HG02970 (cell line): Measurements from ENCODE around the gene LNPEP.
"Not testable (repeated sequence)": the region's sequence is repeated elsewhere in the genome, so short reads cannot be mapped to it uniquely, and the experiment has no call there.

Source experiments
- ATAC-seq: cut with Tn5 transposase; IDR thresholded peaks from one replicate; pipeline ENCODE4 v1.9.1; 2021; ENCODE audit warnings: mild to moderate bottlenecking, moderate library complexity, moderate number of reproducible peaks; ENCODE audit not compliant: unreplicated experiment, low FRiP score

LNPEP gene

GRCh38 chr5:96928931-96929708 is 6.8 kb upstream of the LNPEP start:
- ATAC-seq, result no peak

DNA sequence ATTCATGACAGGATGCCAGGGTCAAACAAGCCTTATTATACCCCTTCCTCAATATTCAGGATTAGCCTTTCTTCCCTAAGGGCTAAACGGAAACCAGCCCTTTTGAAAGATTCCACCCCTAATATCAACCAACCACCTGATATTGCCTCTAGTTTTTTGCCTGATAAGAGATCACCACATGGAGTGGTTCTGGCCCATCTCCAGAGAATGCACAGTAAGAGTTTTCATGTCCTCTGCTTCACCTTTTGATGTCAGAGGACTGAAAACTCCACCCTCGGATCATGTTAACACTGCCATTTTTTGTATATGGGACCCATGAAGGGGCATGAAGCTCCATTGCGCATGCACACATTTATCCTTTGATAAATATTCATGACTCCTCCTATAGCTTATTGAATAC is 5.8 kb upstream of the LNPEP start:
- no peak for ATAC-seq

DNA sequence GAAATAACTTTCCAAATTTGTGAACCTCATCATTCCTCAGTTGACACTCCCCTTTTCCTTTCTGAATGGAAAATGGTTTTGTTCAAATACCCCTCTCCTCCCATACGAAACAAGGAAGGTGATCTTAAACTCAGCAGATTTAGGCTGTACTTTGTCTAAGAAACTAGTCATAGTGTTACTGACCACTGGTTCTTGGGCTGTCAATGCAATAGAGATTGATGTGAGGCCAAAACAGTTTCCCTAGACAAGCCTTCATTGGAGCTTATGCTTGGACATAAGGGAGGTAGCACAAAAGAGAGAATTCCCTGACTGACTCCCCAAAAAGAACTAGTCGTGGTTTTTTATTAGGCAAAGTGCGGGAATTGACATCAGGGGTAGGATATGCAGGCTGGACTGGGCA is 5.3 kb upstream of the LNPEP start:
- no peak for ATAC-seq

- ATAC-seq, result not testable (repeated sequence)
Measured at GRCh38 chr5:96931037-96931436, 4.8 kb upstream of the LNPEP start.

DNA sequence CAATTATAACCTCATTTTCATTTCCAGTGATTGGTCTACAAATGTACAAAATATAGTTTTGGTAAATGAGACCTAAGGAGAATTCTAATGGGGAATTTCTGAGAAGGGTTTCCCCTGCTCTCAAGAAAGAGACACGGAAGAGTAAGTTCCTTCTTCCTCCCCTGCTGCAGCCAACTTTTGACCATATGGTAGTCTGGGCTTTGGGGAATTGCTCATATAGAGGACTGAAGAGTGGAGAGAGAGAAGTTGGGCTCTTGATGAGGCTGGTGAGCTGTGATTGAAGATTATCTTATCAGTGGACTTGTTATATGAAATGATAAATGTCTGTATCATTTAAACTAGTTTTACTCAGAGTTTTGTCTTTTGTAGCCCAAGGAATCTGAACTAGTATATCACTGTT is 4.3 kb upstream of the LNPEP start:
- ATAC-seq, result no peak

DNA sequence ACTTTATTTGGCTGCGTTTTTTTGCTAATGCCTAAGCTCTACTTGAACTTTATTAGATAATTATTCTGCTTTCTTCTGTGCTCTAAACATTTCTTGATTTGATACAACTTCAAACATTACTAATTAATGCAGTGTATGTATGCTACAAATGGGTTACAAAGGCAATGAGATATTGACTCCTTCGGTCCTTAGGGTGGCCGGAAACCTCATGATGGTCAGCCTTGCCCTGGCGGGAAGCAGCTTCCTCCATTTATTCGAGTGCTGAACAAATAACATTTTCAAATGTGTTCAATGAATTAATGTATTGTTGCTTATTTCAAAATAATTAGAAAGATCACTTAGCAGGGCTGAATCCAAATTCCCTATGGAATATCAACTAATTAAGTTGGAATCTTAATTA is 3.9 kb upstream of the LNPEP start:
- ATAC-seq, result no peak

GRCh38 chr5:96933764-96934707 is 1.8 kb upstream of the LNPEP start:
- no peak for ATAC-seq

DNA sequence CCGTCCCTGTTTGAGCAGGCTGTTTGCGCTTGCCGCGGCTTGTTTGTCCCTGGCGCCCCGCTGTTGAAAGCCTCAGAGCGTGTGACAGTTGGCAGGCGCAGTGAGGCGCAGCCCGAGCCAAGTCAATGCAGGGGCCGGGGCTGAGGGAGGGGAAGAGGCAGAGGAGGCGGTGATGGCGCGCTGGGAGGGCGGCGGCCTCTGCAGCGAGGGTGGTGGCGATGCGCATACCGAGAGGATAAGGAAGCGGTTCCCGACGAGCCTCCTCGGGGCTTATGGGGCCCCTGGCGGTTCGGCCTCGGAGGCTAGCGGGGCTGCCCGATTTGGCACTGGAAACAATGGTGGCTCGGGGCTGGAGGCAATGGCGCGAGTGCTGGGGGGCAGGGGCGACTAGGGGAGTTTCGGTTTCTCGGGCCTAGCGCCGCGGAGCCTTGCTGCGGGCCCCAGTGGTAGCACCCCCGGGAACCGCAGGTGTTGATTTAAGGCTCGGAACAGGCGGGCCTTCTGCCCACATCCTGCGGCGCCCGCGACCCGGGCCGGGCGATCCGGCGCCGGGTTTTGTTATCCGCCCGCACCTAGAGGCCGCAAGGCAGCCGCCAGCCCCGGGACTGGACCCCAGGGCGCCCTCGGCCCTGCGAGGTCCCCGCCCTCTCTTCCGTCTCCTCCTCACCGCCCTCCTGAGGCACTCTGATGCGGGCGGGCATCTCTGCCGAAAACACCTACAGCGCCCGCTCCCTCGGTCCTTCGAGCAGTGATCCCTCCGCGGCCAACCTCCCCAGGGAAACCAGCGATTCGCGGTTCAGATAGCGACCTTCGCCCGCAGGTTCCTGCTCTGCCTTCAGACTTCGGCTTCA is 947 bp upstream of the LNPEP start:
- peak; percentile 67 for ATAC-seq

DNA sequence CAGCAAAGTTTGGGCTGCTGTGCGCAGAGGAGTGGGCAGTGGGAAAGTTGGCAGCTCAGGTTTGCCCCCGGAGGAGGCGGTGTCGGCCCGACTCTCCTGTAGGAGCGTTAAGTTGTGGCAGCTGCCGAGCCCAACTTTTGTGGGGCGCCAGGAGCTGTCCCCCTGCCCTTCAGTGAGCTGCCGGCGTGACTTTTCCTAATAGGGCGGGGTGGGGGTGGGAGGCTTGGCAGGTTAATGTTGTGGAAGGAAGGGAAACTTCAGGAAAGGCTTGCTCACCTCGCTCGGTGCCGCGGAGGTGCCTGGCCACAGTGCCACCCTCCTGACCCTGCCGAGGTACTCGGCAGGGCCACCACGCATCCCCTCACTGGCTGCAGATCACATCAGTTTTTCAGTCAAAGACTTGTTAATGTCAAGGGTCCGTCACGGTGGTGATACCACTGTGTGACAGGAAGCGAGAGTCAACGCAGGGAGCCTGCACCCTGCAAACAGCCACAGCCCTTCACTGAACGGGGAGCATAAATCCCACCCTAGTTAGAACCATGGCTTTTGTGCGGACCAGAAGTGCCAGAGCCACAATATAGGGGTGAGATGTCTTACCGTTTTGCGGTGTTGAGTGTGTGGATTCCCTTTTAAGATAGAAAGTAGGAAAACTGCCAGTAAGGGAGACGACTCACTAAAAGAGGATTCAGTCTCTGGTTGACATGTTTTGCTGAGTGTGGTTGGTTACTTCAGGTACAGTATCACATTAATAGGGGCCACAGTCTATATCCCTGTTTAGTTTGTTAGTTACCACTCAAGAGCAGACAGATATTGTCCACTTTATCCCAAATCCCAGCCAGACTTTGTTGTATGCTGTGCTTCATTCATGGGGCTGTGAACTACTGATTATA is 796 bp downstream of the LNPEP start:
- ATAC-seq, result no peak

GRCh38 chr5:96940586-96940985 is 4.7 kb downstream of the LNPEP start:
- no peak for ATAC-seq

DNA sequence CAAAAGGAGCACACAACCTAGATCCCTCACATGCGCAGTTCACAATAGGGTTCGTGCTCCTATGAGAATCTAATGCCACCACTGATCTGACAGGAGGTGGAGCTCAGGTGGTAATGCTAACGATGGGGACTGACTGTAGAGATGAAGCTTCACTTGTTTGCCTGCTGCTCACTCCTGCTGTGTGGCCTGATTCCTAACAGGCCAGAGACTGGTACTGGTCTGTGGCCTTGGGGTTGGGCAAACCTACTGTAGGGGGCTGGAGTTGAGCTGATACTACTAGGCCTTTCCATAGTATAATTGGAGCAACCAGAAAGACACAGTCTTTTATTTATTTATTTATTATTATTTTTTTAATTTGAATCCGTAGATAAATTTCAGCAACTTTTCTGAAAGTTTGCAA is 5.3 kb downstream of the LNPEP start:
- no peak for ATAC-seq

GRCh38 chr5:96942078-96942477 is 6.2 kb downstream of the LNPEP start:
- no peak for ATAC-seq

DNA sequence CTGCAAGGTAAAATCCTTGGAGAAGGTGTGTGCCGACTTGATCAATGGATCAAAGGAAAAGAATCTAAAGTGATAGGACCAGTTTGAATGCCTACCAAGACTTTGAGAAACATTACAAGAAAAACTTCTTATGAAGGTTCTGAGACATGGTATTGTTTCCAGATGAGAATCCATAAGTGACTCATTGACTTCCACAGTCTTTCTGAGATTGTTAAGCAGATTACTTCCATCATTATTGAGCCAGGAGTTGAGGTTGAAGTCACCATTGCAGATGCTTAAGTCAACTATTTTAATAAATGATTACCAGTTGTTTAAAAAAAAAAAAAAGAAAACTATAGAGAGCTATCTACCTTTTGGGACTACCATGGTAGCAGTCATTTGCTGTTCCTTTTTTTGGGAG is 7.0 kb downstream of the LNPEP start:
- ATAC-seq, result no peak

GRCh38 chr5:96943799-96944198 is 7.9 kb downstream of the LNPEP start:
- ATAC-seq, result no peak

DNA sequence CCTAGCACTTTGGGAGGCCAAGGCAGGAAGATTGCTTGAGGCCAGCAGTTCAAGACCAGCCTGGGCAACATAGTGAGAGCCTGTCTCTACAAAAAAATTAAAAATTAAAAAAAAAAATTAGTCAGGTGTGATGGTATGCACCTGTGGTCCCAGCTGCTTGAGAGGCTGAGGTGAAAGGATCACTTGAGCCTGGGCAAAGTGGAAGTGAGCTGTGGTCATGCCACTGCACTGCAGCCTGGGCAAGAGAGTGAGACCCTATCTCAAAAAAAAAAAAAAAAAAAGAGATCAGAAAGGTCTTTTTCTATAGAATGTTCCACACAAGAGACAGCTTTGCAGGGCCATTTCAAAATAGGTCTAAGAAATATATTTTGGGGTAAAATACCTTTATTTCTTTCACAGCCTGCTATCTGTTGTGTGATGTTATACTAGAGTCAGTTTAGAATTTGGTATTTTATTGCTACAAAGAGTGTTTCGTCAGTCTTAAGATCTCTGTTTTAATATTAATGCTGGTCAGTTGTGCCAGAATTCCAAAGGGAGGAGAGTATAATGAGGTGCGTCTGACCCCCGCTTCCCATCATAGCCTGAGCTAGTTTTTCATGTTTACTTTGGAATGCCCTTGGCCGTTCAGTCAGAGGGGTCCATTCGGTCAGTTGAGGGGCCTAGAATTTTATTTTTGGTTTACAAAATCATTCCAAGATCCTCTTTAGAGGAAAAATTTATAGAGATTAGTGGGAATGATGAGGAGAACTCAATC is 9.4 kb downstream of the LNPEP start:
- ATAC-seq, result no peak

GRCh38 chr5:96946381-96946780 is 10.5 kb downstream of the LNPEP start:
- no peak for ATAC-seq

DNA sequence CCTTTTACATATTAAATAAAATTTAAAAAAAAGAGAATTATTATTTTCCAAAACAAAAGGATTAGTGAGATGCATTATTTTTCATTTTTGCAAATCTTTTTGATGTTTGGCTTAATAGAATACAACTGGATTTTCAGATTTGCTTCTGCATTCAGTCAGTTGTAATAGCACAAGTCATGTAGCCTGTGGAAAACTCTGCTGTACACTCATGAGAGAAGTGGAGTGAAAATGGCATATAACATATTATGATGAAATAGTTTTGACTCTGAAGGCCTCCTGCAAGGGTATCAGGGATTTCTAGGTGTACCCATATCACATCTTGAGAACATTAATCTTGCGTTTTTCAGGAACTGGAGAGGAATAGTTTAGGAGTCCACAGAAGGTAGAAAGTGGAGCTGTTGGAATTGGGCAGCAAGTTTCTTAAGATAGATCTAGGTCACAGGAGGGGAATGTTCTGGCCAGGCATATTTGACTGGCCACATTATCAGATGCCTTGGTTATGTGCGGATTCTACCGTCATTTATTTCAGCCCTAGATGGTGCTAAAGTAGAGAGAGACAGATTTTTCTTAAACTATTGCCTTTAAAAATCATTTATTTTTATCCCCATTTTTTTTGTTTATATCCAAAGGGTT is 16.4 kb downstream of the LNPEP start:
- ATAC-seq, result no peak

GRCh38 chr5:96952974-96953730 is 17.3 kb downstream of the LNPEP start:
- no peak for ATAC-seq
